Fibroblast of skin of left quadriceps (primary cell): Measurements from ENCODE around the gene MBTPS2.

ENCODE experiments used
- DNase-seq, 2 experiments: peaks; one replicate each; pipeline ENCODE4 v3.0.0-alpha.2; 2013; ENCODE audit warnings: low read depth in 2 of 2

MBTPS2 gene

GRCh38 chrX:21934414-21934813 is 95.0 kb downstream of the MBTPS2 start:
- DNase-seq, result no peak
